Measurements from ENCODE around the gene DNAJA3. TPM values are rescaled to one million over a fixed set of nuclear protein-coding genes. Genes with fewer than 3 reads are reported as not detected.

The DNAJA3 gene
- total and polyA plus RNA-seq, 9 of the 15 experiments (the other 6 are each of a cell fraction or from before 2014, with no cell fraction given): 8.1 to 105 (median 79.0) TPM

DNA sequence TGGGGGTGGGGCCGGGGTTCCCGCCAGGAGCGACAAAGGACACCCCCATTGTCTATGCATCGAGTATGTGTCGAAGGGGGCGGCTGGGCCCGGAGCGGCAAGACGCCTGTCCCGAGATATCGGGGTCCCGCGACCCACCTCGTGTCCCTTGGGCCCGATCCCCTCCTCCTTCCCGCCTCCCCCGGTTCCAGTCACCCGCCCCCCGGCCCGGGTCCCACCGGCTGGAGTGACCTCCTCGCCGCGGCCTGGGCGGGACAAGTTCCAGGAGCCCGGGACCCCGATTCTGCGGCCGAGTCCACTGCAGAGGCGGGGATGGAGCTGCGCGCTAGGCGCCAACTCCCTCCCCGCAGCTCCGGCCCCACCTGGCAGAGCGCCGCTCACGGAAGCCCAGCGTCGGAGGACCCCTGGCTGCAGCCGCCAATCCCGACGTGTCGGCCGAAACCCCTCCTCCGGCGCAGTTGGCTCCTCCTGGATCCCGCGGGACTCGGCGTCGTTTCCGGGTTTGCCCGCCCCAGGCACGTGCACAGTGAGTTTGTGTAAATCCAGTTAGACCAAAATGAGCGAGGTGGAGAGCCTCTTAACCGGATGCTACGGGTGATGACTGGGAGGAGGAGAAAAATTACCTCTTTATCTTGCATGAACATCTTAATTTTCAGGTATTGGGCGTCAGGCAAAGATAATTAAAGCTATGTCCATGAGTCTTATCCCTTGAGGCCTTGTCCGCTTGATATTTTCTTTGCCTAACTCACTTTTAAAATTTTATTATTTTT, 48.7 kb downstream of the DNAJA3 start, which contains the start of gene NMRAL1 (continued):
- TF ChIP-seq HNRNPLL (IDR thresholded peaks at IDR 0.05; ENCODE audit: low read depth, low read length, poor library complexity, severe bottlenecking) (peak; percentile 67), KLF6 (CRISPR knock-in tag; IDR thresholded peaks at IDR 0.05; ENCODE audit: borderline replicate concordance) (no peak), NRF1 (conservative IDR thresholded peaks at IDR 0.05 in 1 of 2, IDR thresholded peaks at IDR 0.05 in 1 of 2) (peak; percentile 81 to 85), XRCC3 (IDR thresholded peaks at IDR 0.05) (no peak), ZEB2 (IDR thresholded peaks at IDR 0.05) (0 out of 2 replicates have a peak, but pooled peaks have one; percentile 43), EP300 (IDR thresholded peaks at IDR 0.05; ENCODE audit: low read length) (peak; percentile 50; the same call in 1 of the 2 replicates), CBX2 (IDR thresholded peaks at IDR 0.05; ENCODE audit: insufficient read depth, low read length, poor library complexity, severe bottlenecking) (no peak), TEAD1 (CRISPR knock-in tag; IDR thresholded peaks at IDR 0.05) (0 out of 4 replicates have a peak, but pooled peaks of 1 of the 2 experiments have one; percentile 15), DMBX1 (CRISPR knock-in tag; IDR thresholded peaks at IDR 0.05; ENCODE audit: borderline replicate concordance) (no peak), NR1H2 (CRISPR knock-in tag; IDR thresholded peaks at IDR 0.05) (no peak), TAF1 (IDR thresholded peaks at IDR 0.05; ENCODE audit: control insufficient read depth, extremely low read depth, insufficient read depth, low read length, severe bottlenecking) (peak; percentile 83), KAT7 (CRISPR knock-in tag; IDR thresholded peaks at IDR 0.05; ENCODE audit: borderline replicate concordance) (peak; percentile 81; the same call in 1 of the 2 replicates), JUN (IDR thresholded peaks at IDR 0.05; ENCODE audit: borderline replicate concordance, low read depth, low read length) (no peak), JUN (CRISPR knock-in tag; IDR thresholded peaks at IDR 0.05; ENCODE audit: borderline replicate concordance) (no peak), FOXJ2 (tag; IDR thresholded peaks at IDR 0.05) (no peak)
- TF ChIP-seq, protein P1, sequence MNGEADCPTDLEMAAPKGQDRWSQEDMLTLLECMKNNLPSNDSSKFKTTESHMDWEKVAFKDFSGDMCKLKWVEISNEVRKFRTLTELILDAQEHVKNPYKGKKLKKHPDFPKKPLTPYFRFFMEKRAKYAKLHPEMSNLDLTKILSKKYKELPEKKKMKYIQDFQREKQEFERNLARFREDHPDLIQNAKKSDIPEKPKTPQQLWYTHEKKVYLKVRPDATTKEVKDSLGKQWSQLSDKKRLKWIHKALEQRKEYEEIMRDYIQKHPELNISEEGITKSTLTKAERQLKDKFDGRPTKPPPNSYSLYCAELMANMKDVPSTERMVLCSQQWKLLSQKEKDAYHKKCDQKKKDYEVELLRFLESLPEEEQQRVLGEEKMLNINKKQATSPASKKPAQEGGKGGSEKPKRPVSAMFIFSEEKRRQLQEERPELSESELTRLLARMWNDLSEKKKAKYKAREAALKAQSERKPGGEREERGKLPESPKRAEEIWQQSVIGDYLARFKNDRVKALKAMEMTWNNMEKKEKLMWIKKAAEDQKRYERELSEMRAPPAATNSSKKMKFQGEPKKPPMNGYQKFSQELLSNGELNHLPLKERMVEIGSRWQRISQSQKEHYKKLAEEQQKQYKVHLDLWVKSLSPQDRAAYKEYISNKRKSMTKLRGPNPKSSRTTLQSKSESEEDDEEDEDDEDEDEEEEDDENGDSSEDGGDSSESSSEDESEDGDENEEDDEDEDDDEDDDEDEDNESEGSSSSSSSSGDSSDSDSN (IDR thresholded peaks at IDR 0.05; ENCODE audit: borderline replicate concordance in 1 of 2, low read depth in 2 of 2, low read length in 2 of 2): peak in 1 of 2 experiments; percentile 69; a peak in 1 of 4 replicates
- TF ChIP-seq, protein P2, sequence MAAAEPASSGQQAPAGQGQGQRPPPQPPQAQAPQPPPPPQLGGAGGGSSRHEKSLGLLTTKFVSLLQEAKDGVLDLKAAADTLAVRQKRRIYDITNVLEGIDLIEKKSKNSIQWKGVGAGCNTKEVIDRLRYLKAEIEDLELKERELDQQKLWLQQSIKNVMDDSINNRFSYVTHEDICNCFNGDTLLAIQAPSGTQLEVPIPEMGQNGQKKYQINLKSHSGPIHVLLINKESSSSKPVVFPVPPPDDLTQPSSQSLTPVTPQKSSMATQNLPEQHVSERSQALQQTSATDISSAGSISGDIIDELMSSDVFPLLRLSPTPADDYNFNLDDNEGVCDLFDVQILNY (CRISPR knock-in tag; IDR thresholded peaks at IDR 0.05): peak; percentile 44; the same call in 1 of the 2 replicates
- TF ChIP-seq, protein P3, sequence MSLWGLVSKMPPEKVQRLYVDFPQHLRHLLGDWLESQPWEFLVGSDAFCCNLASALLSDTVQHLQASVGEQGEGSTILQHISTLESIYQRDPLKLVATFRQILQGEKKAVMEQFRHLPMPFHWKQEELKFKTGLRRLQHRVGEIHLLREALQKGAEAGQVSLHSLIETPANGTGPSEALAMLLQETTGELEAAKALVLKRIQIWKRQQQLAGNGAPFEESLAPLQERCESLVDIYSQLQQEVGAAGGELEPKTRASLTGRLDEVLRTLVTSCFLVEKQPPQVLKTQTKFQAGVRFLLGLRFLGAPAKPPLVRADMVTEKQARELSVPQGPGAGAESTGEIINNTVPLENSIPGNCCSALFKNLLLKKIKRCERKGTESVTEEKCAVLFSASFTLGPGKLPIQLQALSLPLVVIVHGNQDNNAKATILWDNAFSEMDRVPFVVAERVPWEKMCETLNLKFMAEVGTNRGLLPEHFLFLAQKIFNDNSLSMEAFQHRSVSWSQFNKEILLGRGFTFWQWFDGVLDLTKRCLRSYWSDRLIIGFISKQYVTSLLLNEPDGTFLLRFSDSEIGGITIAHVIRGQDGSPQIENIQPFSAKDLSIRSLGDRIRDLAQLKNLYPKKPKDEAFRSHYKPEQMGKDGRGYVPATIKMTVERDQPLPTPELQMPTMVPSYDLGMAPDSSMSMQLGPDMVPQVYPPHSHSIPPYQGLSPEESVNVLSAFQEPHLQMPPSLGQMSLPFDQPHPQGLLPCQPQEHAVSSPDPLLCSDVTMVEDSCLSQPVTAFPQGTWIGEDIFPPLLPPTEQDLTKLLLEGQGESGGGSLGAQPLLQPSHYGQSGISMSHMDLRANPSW (CRISPR knock-in tag; IDR thresholded peaks at IDR 0.05): no peak
- TF ChIP-seq, protein P4, sequence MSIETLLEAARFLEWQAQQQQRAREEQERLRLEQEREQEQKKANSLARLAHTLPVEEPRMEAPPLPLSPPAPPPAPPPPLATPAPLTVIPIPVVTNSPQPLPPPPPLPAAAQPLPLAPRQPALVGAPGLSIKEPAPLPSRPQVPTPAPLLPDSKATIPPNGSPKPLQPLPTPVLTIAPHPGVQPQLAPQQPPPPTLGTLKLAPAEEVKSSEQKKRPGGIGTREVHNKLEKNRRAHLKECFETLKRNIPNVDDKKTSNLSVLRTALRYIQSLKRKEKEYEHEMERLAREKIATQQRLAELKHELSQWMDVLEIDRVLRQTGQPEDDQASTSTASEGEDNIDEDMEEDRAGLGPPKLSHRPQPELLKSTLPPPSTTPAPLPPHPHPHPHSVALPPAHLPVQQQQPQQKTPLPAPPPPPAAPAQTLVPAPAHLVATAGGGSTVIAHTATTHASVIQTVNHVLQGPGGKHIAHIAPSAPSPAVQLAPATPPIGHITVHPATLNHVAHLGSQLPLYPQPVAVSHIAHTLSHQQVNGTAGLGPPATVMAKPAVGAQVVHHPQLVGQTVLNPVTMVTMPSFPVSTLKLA (conservative IDR thresholded peaks at IDR 0.05): peak; percentile 97 to 98
